ENCODE data around the gene CNKSR2. TPM values are rescaled to one million over a fixed set of nuclear protein-coding genes. Genes with fewer than 3 reads are reported as not detected.

Gene CNKSR2
- total and polyA plus RNA-seq, 10 of the 15 experiments (the other 5 are each of a cell fraction or from before 2014, with no cell fraction given): 0.02 to 0.69 (median 0.18) TPM; not detected in 4

- TF ChIP-seq REST (IDR thresholded peaks at IDR 0.05; ENCODE audit: low read depth, low read length) (no peak), SKIL (IDR thresholded peaks at IDR 0.05; ENCODE audit: low read depth, poor library complexity, severe bottlenecking) (no peak), MEF2A (IDR thresholded peaks at IDR 0.05; ENCODE audit: insufficient read depth, low read depth, low read length) (no peak), SREBF1 (IDR thresholded peaks at IDR 0.05; ENCODE audit: low read length) (no peak), POLR2A (IDR thresholded peaks at IDR 0.05; ENCODE audit: low read depth, low read length) (no peak), KDM1A (IDR thresholded peaks at IDR 0.05; ENCODE audit: borderline replicate concordance) (no peak), HDGF (IDR thresholded peaks at IDR 0.05) (no peak), IRF3 (IDR thresholded peaks at IDR 0.05) (no peak)
Observed at GRCh38 chrX:21394792-21395191, 20.6 kb downstream of the CNKSR2 start (continued).

Measured in GM12878 (cell line).